ENCODE measurements around the gene WFIKKN1.

WFIKKN1 gene

GRCh38 chr16:588639-588888 lies 42.2 kb upstream of the WFIKKN1 start:
- Histone ChIP-seq H3K4me3 (ENCODE audit: low read depth, low read length) (peak overlapping the region; percentile 94), H3K4me1 (ENCODE audit: control insufficient read depth in 1 of 2, insufficient read depth in 2 of 2, low read length in 2 of 2) (peaks cover 29 to 34% of the 10 kb centered on the region in 2 experiments), H3K18ac (ENCODE audit: low read length) (peak overlapping the region; percentile 91), H2BK12ac (ENCODE audit: low read length) (peak overlapping the region; percentile 26), H2AFZ (ENCODE audit: insufficient read depth, low read length, poor library complexity) (peak overlapping the region; percentile 99), H3K36me3 (ENCODE audit: control insufficient read depth in 1 of 2, insufficient read depth in 2 of 2, low read length in 2 of 2) (peaks cover 1 to 6% of the 10 kb centered on the region in 2 experiments), H3K79me2 (ENCODE audit: control insufficient read depth, insufficient read depth, low read length, poor library complexity) (peaks cover 28% of the 10 kb centered on the region), H2BK120ac (ENCODE audit: insufficient read depth, low read length, poor library complexity) (peak overlapping the region; percentile 96), H3K14ac (ENCODE audit: low read length) (peak overlapping the region; percentile 97), H3K23ac (ENCODE audit: low read length) (no peak overlapping the region), H4K91ac (ENCODE audit: low read depth, low read length) (peak overlapping the region; percentile 99), H3K27ac (ENCODE audit: low read depth, low read length) (peak overlapping the region; percentile 92), H3K4me2 (ENCODE audit: low read length) (peak overlapping the region; percentile 75), H4K8ac (ENCODE audit: low read depth, low read length) (peak overlapping the region; percentile 97), H3K9me3 (ENCODE audit: insufficient read depth, low read depth, low read length) (peaks cover 3% of the 10 kb centered on the region), H2AK5ac (ENCODE audit: low read length) (peak overlapping the region; percentile 80), H3K4ac (ENCODE audit: low read depth, low read length) (peak overlapping the region; percentile 76), H3K27me3 (ENCODE audit: insufficient read depth, low read length) (no peaks in the 10 kb centered on the region), H4K12ac (ENCODE audit: low read depth, low read length) (peak overlapping the region; percentile 78), H3K9ac (ENCODE audit: low read length) (peak overlapping the region; percentile 86), H3K79me1 (ENCODE audit: low read length) (peaks cover 21% of the 10 kb centered on the region), H2BK5ac (ENCODE audit: low read depth, low read length, poor library complexity) (peak overlapping the region; percentile 99)
- no CpG with 5 or more reads among the region's 21 CpGs for WGBS (ENCODE audit: extremely low coverage, insufficient coverage, insufficient read length)
- peak; percentile 42 to 62 for DNase-seq

- Histone ChIP-seq H3K4me3 (ENCODE audit: low read depth, low read length) (peak overlapping the region; percentile 94), H3K18ac (ENCODE audit: low read length) (peak overlapping the region; percentile 94), H3K9ac (ENCODE audit: low read length) (peak overlapping the region; percentile 91), H3K23ac (ENCODE audit: low read length) (no peak overlapping the region), H4K8ac (ENCODE audit: low read depth, low read length) (peak overlapping the region; percentile 97), H3K27ac (ENCODE audit: low read depth, low read length) (peak overlapping the region; percentile 92), H2AFZ (ENCODE audit: insufficient read depth, low read length, poor library complexity) (peak overlapping the region; percentile 99), H3K4me1 (ENCODE audit: control insufficient read depth in 1 of 2, insufficient read depth in 2 of 2, low read length in 2 of 2) (peaks cover 32 to 38% of the 10 kb centered on the region in 2 experiments), H2BK12ac (ENCODE audit: low read length) (peak overlapping the region; percentile 75), H3K36me3 (ENCODE audit: control insufficient read depth in 1 of 2, insufficient read depth in 2 of 2, low read length in 2 of 2) (peaks cover 2 to 6% of the 10 kb centered on the region in 2 experiments), H3K4ac (ENCODE audit: low read depth, low read length) (peak overlapping the region; percentile 77), H3K14ac (ENCODE audit: low read length) (peak overlapping the region; percentile 97), H3K27me3 (ENCODE audit: insufficient read depth, low read length) (no peaks in the 10 kb centered on the region), H3K79me2 (ENCODE audit: control insufficient read depth, insufficient read depth, low read length, poor library complexity) (peaks cover 28% of the 10 kb centered on the region), H3K4me2 (ENCODE audit: low read length) (peak overlapping the region; percentile 75), H2BK120ac (ENCODE audit: insufficient read depth, low read length, poor library complexity) (peak overlapping the region; percentile 96), H2BK5ac (ENCODE audit: low read depth, low read length, poor library complexity) (peak overlapping the region; percentile 99), H2AK5ac (ENCODE audit: low read length) (peak overlapping the region; percentile 80), H3K9me3 (ENCODE audit: insufficient read depth, low read depth, low read length) (peaks cover 3% of the 10 kb centered on the region), H4K91ac (ENCODE audit: low read depth, low read length) (peak overlapping the region; percentile 99), H4K12ac (ENCODE audit: low read depth, low read length) (peak overlapping the region; percentile 78), H3K79me1 (ENCODE audit: low read length) (peaks cover 21% of the 10 kb centered on the region)
- peak; percentile 92 to 97 for DNase-seq
- WGBS (ENCODE audit: extremely low coverage, insufficient coverage, insufficient read length): no CpG with 5 or more reads among the region's 107 CpGs
Observed at GRCh38 chr16:588889-589657, 41.7 kb upstream of the WFIKKN1 start.

- peaks cover 3% of the 10 kb centered on the region for H3K9me3 ChIP-seq (ENCODE audit: insufficient read depth, low read depth, low read length)
- H3K4me3 ChIP-seq (ENCODE audit: low read depth, low read length): peak within 1 kb of the TSS; percentile 94
- peak within 1 kb of the TSS; percentile 92 for H3K27ac ChIP-seq (ENCODE audit: low read depth, low read length)
- H3K36me3 ChIP-seq (ENCODE audit: control insufficient read depth in 1 of 2, insufficient read depth in 2 of 2, low read length in 2 of 2): peaks cover 5 to 6% of the 10 kb centered on the region in 2 experiments
- peak within 1 kb of the TSS; percentile 91 for H3K9ac ChIP-seq (ENCODE audit: low read length)
- peak; percentile 95 to 97 for DNase-seq
- H3K4me1 ChIP-seq (ENCODE audit: control insufficient read depth in 1 of 2, insufficient read depth in 2 of 2, low read length in 2 of 2): peaks cover 32 to 40% of the 10 kb centered on the region in 2 experiments
- peak within 1 kb of the TSS; percentile 99 for H4K91ac ChIP-seq (ENCODE audit: low read depth, low read length)
- H4K8ac ChIP-seq (ENCODE audit: low read depth, low read length): peak within 1 kb of the TSS; percentile 97
- H3K4me2 ChIP-seq (ENCODE audit: low read length): peak within 1 kb of the TSS; percentile 85
- H2AFZ ChIP-seq (ENCODE audit: insufficient read depth, low read length, poor library complexity): peak within 1 kb of the TSS; percentile 99
- H3K23ac ChIP-seq (ENCODE audit: low read length): no peak within 1 kb of the TSS
- H3K14ac ChIP-seq (ENCODE audit: low read length): peak within 1 kb of the TSS; percentile 97
- H4K12ac ChIP-seq (ENCODE audit: low read depth, low read length): peak within 1 kb of the TSS; percentile 78
- peak within 1 kb of the TSS; percentile 77 for H3K4ac ChIP-seq (ENCODE audit: low read depth, low read length)
- no CpG with 5 or more reads among the region's 67 CpGs for WGBS (ENCODE audit: extremely low coverage, insufficient coverage, insufficient read length)
- no peaks in the 10 kb centered on the region for H3K27me3 ChIP-seq (ENCODE audit: insufficient read depth, low read length)
- peak within 1 kb of the TSS; percentile 80 for H2AK5ac ChIP-seq (ENCODE audit: low read length)
- H2BK12ac ChIP-seq (ENCODE audit: low read length): peak within 1 kb of the TSS; percentile 75
- peaks cover 22% of the 10 kb centered on the region for H3K79me1 ChIP-seq (ENCODE audit: low read length)
- H3K79me2 ChIP-seq (ENCODE audit: control insufficient read depth, insufficient read depth, low read length, poor library complexity): peaks cover 28% of the 10 kb centered on the region
- peak within 1 kb of the TSS; percentile 94 for H3K18ac ChIP-seq (ENCODE audit: low read length)
- peak within 1 kb of the TSS; percentile 96 for H2BK120ac ChIP-seq (ENCODE audit: insufficient read depth, low read length, poor library complexity)
- peak within 1 kb of the TSS; percentile 99 for H2BK5ac ChIP-seq (ENCODE audit: low read depth, low read length, poor library complexity)
Observed at GRCh38 chr16:589658-590187, 41.1 kb upstream of the WFIKKN1 start, which contains the start of gene RAB40C. RAB40C (plus strand) TSS chr16:590066; CDS start chr16:590292, 226 bp downstream.

GRCh38 chr16:590188-590814 lies 40.5 kb upstream of the WFIKKN1 start:
- peak in 1 of 2 donors; percentile 50 for DNase-seq
- Histone ChIP-seq H3K14ac (ENCODE audit: low read length) (peak overlapping the region; percentile 75), H2AFZ (ENCODE audit: insufficient read depth, low read length, poor library complexity) (peak overlapping the region; percentile 73), H3K4me1 (ENCODE audit: control insufficient read depth in 1 of 2, insufficient read depth in 2 of 2, low read length in 2 of 2) (peaks cover 32 to 40% of the 10 kb centered on the region in 2 experiments), H3K27ac (ENCODE audit: low read depth, low read length) (peak overlapping the region; percentile 28), H3K4ac (ENCODE audit: low read depth, low read length) (peak overlapping the region; percentile 35), H3K79me2 (ENCODE audit: control insufficient read depth, insufficient read depth, low read length, poor library complexity) (peaks cover 28% of the 10 kb centered on the region), H3K23ac (ENCODE audit: low read length) (no peak overlapping the region), H2BK120ac (ENCODE audit: insufficient read depth, low read length, poor library complexity) (peak overlapping the region; percentile 67), H3K4me3 (ENCODE audit: low read depth, low read length) (peak overlapping the region; percentile 87), H3K36me3 (ENCODE audit: control insufficient read depth in 1 of 2, insufficient read depth in 2 of 2, low read length in 2 of 2) (peaks cover 5 to 6% of the 10 kb centered on the region in 2 experiments), H3K79me1 (ENCODE audit: low read length) (peaks cover 22% of the 10 kb centered on the region), H2AK5ac (ENCODE audit: low read length) (peak overlapping the region; percentile 42), H3K18ac (ENCODE audit: low read length) (peak overlapping the region; percentile 35), H2BK12ac (ENCODE audit: low read length) (no peak overlapping the region), H3K27me3 (ENCODE audit: insufficient read depth, low read length) (no peaks in the 10 kb centered on the region), H4K8ac (ENCODE audit: low read depth, low read length) (peak overlapping the region; percentile 67), H2BK5ac (ENCODE audit: low read depth, low read length, poor library complexity) (peak overlapping the region; percentile 69), H4K12ac (ENCODE audit: low read depth, low read length) (peak overlapping the region; percentile 45), H3K4me2 (ENCODE audit: low read length) (peak overlapping the region; percentile 85), H4K91ac (ENCODE audit: low read depth, low read length) (peak overlapping the region; percentile 93), H3K9ac (ENCODE audit: low read length) (peak overlapping the region; percentile 71), H3K9me3 (ENCODE audit: insufficient read depth, low read depth, low read length) (peaks cover 3% of the 10 kb centered on the region)
- no CpG with 5 or more reads among the region's 71 CpGs for WGBS (ENCODE audit: extremely low coverage, insufficient coverage, insufficient read length)
